ENCODE data around the gene SRSF1. TPM values are rescaled to one million over a fixed set of nuclear protein-coding genes. Genes with fewer than 3 reads are reported as not detected.

SRSF1 gene
- total and polyA plus RNA-seq, 2 of the 4 experiments (the other 2 are of a cell fraction) = 190 to 357 TPM

DNA sequence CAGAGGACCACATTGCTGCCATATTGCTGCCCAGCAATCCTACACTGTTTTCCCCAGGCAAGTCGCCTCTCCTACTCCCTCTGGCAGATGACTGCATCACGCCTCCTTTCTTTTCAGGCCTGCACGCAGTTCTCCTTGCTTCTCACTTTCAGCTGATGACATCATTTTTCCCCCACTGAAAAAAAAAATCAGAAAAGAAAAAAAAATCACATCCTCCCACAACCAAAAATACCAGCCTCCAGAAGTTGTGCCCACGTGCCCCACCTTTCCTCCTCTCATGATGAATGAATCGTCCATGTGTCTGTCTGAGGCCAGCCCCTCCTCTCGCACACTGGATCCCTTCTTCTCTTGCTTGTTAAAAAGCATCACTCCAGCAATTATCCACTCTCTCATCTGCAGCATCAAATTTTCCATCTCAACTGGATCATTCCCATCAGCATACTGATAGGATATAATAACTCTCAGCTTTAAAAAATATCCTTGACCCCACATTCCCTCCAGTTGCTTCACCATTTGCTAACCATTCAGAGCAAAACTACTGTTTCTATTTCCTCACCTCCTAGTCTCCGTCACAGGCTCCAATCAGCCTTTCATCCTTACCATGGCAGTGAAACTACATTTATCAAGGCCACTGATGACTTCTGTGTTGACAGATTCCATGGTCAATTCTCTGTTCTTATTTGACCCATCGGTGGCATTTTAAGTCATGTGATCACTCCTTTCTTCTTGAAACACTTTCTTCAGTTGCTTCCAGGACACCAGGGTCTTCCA is 46.1 kb upstream of the SRSF1 start:
- Histone ChIP-seq H3K4ac (ENCODE audit: low read depth, low read length) (no peak overlapping the region), H2BK15ac (ENCODE audit: low read depth, low read length) (no peak overlapping the region), H3K18ac (ENCODE audit: low read depth, low read length) (no peak overlapping the region), H4K8ac (ENCODE audit: low read depth in 2 of 2, low read length in 2 of 2) (no peak overlapping the region), H3K9me1 (ENCODE audit: insufficient read depth, low read length) (no peaks in the 10 kb centered on the region), H3K36me3 (ENCODE audit: control insufficient read depth, insufficient read depth, low read length) (no peaks in the 10 kb centered on the region), H2AK5ac (ENCODE audit: low read depth, low read length) (no peak overlapping the region), H4K91ac (ENCODE audit: insufficient read depth, low read depth, low read length) (no peak overlapping the region), H4K20me1 (ENCODE audit: insufficient read depth, low read length) (no peaks in the 10 kb centered on the region), H3K4me2 (ENCODE audit: low read depth, low read length) (no peak overlapping the region), H3K4me1 (ENCODE audit: control insufficient read depth, insufficient read depth, low read length) (no peaks in the 10 kb centered on the region), H3K9me3 (ENCODE audit: control insufficient read depth, insufficient read depth, low read length) (no peaks in the 10 kb centered on the region), H2BK20ac (ENCODE audit: low read depth, low read length) (no peak overlapping the region), H3K27me3 (ENCODE audit: control insufficient read depth, insufficient read depth, low read length) (peaks cover 12% of the 10 kb centered on the region), H2AK9ac (replicated peaks; ENCODE audit: low read depth, low read length, poor library complexity) (no peak overlapping the region), H3K14ac (replicated peaks; ENCODE audit: low read depth, low read length) (no peak overlapping the region), H2AFZ (replicated peaks; ENCODE audit: low read length, poor library complexity) (no peak overlapping the region), H3K79me1 (ENCODE audit: low read depth in 1 of 2, low read length in 2 of 2) (no peaks in the 10 kb centered on the region), H4K5ac (ENCODE audit: low read depth, low read length) (no peak overlapping the region), H3K4me3 (ENCODE audit: insufficient read depth, low read depth, low read length) (no peak overlapping the region), H3K27ac (ENCODE audit: insufficient read depth, low read length) (no peak overlapping the region), H2BK5ac (ENCODE audit: low read depth, low read length, poor library complexity, severe bottlenecking) (no peak overlapping the region), H3K9ac (ENCODE audit: low read depth, low read length) (no peak overlapping the region), H2BK120ac (ENCODE audit: low read depth, low read length) (no peak overlapping the region), H3K23ac (ENCODE audit: low read depth, low read length) (no peak overlapping the region), H3K56ac (ENCODE audit: extremely low read depth, insufficient read depth, low read length) (no peak overlapping the region)
- CTCF ChIA-PET = interaction anchor here (1.1 kb wide), 1 partner anchor 22 kb away, joined by 3 read pairs; no protein-coding TSS in a partner anchor
- dilution Hi-C loops (cut with HindIII; ENCODE audit: low sequenced_read_pairs, unreplicated experiment) = no loop called here
- TF ChIP-seq POLR2A (IDR thresholded peaks at IDR 0.05; ENCODE audit: low read depth, low read length) = no peak
- TF ChIP-seq, protein P1, sequence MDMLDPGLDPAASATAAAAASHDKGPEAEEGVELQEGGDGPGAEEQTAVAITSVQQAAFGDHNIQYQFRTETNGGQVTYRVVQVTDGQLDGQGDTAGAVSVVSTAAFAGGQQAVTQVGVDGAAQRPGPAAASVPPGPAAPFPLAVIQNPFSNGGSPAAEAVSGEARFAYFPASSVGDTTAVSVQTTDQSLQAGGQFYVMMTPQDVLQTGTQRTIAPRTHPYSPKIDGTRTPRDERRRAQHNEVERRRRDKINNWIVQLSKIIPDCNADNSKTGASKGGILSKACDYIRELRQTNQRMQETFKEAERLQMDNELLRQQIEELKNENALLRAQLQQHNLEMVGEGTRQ (IDR thresholded peaks at IDR 0.05; ENCODE audit: low read depth, low read length) = no peak
- TF ChIP-seq NFE2L2 (IDR thresholded peaks at IDR 0.05; ENCODE audit: low read depth, low read length) = no peak
- TF ChIP-seq, protein P2, sequence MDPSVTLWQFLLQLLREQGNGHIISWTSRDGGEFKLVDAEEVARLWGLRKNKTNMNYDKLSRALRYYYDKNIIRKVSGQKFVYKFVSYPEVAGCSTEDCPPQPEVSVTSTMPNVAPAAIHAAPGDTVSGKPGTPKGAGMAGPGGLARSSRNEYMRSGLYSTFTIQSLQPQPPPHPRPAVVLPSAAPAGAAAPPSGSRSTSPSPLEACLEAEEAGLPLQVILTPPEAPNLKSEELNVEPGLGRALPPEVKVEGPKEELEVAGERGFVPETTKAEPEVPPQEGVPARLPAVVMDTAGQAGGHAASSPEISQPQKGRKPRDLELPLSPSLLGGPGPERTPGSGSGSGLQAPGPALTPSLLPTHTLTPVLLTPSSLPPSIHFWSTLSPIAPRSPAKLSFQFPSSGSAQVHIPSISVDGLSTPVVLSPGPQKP (IDR thresholded peaks at IDR 0.05; ENCODE audit: borderline replicate concordance, low read depth, low read length) = no peak
- TF ChIP-seq MXI1 (IDR thresholded peaks at IDR 0.05; ENCODE audit: borderline replicate concordance, low read depth, low read length) = no peak
- no peak for TF ChIP-seq BHLHE40 (IDR thresholded peaks at IDR 0.05; ENCODE audit: low read depth, low read length)
- intact Hi-C loops (cut with micrococcal nuclease) = no loop called here
- ATAC-seq (ENCODE audit: low read depth) (no peak), DNase-seq (no peak)
- 63% methylated on average over 7 of the region's 8 CpGs; no CpG with 5 or more reads in 1 of the 2 experiments for WGBS, 2 experiments (ENCODE audit: extremely low coverage in 2 of 2, insufficient read length in 1 of 2)
- in situ Hi-C loops (cut with MboI; ENCODE audit: low sequenced_read_pairs) = no loop called here
- BruUV-seq (replicated peaks) = no TSS peak
- POLR2A ChIA-PET (ENCODE audit: unreplicated experiment) = no interaction called here

Data from IMR-90 (cell line).